ENCODE results near the gene PRSS33.

The PRSS33 gene

DNA sequence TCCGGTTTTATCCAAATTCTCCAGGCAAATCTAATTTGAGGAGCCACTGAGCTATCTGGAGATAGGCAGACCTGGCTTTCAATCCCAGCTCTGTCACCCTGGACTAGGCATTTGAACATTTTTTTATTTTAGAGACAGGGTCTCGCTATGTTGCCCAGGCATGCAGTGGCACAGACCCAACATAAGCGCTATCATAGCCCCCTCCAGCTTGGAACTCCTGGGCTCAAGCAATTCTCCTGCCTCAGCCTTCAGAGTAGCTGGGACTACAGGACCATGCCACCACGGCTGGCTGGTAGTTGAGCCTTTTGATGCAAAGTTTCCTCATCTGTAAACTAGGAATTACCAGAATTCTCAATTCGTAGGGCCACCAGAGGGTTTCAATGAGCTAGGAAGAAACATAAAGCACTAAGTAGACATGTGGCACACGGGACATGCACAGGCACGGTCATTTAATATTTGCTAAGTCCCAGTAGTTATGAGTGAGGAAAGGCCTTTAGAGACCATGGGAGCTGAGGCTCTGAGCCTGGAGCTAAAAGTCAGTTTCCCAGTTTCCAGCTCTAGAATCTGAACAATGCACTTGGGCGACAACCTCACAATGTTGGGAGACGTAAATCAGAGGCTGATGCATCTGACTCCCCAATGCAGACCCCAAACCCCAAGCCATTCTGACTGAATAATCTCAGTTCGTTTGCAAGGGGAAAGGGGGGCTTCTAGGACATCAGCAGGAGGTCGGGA, 11.4 kb downstream of the PRSS33 start:
- no peak for DNase-seq

DNA sequence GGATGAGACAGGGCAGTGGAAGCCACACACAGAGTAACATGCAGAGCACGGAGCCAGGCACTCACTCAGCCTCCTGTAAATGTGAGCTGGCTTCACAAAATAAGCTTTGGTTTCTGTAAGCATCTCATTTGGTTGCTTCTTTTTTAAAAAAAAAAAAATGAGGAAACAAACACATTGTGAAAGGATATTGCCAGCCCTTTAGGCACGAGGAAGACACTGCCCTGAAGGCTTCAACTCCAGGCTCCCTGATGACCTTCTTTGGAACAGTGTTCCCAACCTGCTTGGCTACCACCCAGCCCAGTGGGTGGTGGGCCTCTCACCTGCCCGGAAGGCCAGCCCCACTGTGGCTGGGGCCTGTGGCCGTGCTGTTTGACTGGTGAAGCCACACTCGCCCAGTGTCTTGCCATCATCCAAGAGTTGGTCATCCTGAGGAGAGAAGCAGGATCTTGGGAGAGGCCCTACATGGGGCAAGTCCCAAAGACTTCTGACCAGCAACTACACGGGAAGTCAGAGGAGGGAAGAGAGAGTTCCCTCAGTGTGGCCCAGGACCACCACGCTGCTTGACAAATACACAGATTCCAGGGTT, 12.1 kb downstream of the PRSS33 start:
- no peak for DNase-seq

DNA sequence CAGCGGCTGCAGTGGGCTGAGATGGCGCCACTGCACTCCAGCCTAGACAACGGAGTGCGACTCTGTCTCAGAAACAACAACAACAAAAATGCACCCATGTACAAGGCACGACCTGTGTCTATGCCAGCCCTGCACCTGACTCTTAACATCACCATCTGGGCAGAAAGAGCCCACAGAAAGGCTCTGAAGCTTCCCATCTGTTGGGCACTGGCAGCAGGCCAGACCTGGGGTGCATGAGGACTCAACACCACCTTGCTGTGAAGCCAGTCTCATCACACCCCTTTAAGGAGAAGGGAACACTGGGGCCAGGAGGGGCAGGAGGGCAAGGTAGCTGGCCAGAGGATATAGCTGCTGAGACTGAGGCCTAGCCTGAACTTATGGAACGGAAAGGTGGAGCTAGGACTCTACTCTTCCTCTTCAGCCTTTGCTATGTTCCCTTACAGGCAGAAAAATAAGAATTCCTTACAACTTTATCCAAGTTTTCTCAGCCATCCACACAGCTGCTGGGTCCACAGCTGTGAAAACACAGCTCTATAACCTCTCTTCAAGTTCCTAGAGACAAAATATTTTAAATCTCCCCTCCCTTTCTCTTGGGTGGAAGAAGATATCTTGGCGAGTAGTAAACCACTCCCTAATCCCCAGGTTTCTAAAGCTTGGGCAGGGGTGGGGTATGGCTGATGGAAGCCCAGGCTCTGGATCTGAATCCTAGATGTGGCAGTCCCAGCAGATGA, 13.0 kb downstream of the PRSS33 start:
- DNase-seq = no peak

DNA sequence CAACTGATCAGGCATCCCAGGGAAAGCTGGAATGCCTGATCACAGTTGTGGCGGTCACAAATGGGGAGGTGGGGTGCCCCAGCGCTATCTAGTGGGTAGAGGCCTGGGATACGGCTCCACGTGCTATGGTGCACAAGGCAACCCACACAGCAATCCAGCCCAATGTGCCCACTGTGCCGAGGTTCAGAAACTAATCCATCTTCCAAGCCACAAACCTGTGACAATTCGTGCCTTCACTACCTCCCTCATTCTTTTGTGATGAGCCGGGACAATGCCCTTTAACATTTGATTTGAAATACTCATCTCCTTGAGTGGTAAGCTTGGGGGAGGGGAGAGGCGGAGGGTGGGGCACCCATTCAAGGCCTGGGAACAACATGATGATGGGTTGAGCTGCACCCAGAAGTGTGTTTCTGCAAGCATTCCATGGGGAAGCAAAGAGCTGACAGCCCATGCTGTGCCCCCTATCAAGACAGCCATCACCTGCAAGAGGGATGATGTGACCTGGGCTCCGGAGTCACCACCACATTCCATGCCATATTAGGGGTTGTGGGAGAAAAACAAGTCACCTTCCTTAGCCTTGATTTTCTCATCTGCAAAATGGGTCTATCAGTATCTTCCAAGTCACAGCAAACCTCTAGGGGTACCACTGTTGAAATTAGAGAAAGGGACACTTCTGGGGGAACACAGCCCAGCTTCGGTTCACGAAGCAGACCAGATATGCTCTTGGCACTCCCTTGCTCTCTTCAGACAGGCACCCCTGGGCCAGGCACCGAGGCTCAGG, 14.0 kb downstream of the PRSS33 start:
- DNase-seq = no peak

DNA sequence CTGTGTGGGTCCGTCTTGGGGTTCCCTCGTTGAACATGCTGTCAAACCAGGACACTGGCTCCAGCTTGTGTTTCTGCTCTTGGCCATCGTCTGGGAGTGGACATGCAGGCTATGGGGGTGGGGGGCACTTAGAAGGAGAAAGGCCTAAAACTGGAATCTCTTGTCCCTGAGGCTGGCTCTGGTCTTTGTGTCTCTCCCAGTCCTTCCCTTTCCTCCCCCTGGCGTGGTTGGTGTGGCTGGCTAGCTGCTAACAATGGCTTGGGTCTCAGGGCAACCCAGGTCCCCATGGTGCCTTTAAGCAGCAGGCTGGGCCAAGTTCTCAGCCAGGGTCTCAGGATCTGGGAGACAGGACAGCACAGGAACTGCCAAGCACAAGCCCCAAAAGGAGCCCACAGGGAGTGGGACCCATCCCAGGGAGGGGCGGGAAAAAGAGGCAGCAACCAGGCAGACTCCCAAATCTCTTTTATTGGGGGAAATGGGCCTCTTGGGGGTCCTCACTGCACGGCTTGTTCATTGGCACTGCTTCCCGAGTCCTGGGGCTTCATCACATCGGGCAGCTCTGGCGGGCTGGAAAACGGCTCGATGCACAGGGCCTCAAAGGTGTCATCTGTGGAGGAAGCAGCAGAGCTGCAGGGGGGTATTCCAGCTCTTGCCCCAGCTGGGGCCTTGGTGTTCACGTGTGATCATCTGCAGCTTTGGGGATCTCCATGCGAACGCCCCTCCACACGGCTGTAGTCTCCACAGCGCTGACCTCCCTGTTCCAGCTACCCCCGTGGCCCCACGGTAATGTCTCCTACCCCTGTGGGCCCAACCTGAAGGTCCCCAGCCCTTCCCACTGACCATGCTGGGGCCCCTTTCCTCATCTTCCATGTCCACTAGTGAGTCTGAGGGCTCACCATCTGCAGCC, 15.6 kb downstream of the PRSS33 start:
- DNase-seq = no peak

DNA sequence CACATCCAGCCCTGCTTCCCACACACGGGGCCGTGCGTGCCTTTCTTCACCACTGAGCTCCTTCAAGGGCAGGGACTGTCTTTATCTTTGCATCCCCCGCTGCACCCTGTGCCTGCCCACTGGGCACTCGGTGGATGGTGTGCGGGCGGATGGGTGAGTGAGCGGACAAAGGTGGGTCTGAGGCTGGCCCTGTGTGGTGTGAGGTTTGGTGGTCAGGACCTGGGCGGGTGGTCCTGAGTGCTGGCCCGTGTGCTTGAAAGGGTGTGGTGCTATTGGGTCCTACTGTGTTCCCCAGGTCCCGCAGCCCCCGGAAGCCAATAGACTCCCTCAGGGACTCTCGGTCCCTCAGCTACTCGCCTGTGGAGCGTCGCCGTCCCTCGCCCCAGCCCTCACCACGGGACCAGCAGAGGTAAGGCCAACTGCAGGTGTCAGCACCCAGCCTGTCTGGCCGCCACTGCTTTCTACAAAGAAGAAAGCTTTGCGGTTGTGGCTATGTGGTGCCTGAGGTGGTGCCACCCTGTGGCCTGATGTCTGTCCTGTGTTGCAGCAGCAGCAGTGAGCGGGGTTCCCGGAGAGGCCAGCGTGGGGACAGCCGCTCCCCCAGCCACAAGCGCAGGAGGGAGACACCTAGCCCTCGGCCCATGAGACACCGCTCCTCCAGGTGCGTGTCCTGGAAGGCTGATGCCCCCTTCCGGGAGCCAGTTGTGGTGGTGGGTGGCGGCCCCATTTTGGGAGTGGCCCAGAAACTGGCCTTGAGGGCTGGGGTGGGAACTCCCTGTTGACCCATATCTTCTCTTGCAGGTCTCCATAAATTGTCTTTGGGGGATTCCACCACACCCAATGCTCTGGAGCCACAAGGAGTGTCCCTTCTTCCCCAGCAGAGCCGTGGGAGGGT, 17.1 kb downstream of the PRSS33 start:
- no peak for DNase-seq

DNA sequence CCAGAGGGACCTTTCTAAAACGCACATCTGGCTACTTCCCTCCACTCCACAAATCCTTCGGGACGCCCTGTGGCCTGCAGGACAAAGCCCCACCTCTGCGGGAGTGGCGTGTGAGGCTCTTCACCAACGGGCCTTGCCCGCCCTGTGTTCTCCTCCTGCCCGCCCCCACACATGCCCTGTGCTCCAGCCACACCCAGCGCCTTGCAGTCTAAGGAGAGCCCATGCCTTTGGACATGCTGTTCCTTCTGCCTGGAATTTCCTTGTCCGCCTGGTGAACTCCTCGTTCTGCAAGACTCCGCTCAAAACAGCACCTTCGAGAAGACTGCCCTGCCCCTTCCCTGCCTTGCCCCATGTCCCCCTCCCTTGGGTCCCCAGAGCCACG, 17.7 kb downstream of the PRSS33 start:
- DNase-seq = no peak

DNA sequence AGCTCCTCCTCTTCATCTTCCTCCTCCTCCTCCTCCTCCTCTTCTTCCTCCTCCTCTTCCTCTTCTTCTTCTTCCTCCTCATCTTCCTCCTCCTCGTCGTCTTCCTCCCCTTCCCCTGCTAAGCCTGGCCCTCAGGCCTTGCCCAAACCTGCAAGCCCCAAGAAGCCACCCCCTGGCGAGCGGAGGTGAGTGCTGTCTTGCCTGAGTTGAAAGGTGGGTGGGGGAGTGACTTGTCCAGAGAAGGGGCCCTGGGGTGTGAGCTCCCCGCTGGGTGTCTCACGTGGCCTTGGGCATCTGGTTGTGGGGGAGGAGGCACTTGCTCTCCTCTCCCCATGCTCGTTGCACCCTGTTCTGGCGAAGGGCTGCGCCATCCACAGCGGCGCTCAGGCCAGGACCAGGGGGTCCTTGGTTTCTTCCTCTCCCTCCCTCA, 18.2 kb downstream of the PRSS33 start:
- no peak for DNase-seq

DNA sequence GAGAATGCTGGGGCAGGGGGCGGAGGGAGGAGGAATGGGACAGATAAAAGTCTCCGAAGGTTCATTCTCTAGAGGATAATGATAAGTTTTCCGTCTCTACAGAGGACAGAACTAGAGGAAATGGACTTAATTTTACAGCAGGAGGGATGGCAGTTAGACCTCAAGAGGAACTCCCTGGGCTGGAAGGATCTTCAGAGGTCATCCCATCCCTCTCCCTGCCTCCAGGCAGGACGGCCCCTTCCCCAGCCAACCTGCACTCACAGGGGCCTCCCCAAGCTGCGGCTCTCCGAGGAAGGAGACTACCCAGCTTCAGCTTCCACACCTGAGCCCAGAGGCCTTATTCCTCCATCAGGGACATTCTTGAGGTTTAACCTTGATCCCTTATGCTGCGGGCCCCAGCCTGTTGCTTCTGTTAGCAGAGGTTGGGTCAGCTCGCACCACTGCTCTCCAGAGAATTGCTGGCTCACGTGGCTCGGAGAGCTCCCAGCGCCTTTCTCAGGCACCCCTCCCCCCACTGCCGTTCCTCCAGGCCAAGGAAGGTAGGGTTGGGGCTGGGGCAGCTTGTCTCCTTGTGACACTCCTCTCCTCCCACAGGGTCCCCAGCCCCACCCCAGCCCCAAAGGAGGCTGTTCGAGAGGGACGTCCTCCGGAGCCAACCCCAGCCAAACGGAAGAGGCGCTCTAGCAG, 18.8 kb downstream of the PRSS33 start:
- no peak for DNase-seq

DNA sequence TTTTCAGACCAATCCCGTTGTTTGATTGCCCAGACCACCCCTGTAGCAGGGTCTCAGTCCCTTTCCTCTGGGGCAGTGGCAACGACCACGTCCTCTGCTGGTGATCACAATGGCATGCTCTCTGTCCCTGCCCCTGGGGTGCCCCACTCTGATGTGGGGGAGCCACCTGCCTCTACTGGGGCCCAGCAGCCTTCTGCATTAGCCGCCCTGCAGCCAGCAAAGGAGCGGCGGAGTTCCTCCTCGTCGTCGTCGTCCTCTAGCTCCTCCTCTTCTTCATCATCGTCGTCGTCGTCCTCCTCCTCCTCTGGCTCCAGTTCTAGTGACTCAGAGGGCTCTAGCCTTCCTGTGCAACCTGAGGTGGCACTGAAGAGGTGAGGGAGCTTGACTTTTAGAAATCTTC, 19.5 kb downstream of the PRSS33 start:
- DNase-seq = no peak

DNA sequence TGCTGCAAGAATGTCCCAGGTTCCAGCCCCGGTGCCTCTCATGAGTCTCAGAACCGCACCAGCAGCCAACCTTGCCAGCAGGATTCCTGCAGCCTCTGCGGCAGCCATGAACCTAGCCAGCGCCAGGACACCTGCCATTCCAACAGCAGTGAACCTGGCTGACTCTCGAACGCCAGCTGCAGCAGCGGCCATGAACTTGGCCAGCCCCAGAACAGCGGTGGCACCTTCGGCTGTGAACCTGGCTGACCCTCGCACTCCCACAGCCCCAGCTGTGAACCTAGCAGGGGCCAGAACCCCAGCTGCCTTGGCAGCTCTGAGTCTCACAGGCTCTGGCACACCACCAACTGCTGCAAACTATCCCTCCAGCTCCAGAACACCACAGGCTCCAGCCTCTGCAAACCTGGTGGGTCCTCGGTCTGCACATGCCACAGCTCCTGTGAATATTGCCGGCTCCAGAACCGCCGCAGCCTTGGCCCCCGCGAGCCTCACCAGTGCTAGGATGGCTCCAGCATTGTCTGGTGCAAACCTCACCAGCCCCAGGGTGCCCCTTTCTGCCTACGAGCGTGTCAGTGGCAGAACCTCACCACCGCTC, 20.1 kb downstream of the PRSS33 start:
- DNase-seq = no peak

DNA sequence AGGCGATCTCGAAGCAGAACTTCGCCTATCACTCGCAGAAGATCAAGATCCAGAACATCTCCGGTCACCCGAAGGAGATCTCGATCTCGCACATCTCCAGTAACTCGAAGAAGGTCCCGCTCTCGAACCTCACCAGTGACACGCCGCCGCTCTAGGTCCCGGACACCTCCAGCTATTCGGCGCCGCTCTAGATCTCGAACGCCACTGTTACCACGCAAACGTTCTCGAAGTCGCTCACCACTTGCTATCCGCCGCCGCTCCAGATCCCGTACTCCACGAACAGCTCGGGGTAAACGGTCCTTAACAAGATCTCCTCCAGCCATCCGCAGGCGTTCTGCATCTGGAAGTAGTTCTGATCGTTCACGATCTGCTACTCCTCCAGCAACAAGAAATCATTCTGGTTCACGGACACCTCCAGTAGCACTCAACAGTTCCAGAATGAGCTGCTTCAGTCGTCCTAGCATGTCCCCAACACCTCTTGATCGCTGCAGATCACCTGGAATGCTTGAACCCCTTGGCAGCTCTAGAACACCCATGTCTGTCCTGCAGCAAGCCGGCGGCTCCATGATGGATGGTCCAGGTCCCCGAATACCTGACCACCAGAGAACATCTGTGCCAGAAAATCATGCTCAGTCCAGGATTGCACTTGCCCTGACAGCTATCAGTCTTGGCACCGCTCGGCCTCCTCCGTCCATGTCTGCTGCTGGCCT, 20.8 kb downstream of the PRSS33 start:
- DNase-seq = no peak

DNA sequence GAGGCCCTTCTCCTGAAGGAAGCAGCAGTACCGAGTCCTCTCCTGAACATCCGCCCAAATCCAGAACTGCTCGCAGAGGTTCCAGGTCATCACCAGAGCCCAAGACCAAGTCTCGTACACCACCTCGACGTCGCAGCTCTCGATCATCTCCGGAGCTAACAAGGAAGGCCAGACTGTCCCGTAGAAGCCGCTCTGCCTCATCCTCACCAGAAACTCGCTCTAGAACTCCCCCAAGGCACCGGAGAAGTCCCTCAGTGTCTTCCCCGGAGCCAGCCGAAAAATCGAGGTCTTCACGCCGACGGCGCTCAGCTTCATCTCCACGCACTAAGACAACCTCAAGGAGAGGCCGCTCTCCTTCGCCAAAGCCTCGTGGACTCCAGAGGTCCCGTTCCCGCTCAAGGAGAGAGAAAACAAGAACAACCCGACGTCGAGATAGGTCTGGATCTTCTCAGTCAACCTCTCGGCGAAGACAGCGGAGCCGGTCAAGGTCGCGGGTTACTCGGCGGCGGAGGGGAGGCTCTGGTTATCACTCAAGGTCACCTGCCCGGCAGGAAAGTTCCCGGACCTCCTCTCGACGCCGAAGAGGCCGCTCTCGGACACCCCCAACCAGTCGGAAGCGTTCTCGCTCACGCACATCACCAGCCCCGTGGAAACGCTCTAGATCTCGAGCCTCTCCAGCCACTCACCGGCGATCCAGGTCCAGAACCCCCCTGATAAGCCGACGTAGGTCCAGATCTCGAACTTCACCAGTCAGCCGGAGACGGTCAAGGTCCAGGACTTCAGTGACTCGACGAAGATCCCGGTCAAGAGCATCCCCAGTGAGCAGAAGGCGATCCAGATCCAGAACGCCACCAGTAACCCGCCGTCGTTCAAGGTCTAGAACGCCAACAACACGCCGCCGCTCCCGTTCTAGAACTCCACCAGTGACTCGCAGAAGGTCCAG, 21.6 kb downstream of the PRSS33 start:
- DNase-seq = no peak

DNA sequence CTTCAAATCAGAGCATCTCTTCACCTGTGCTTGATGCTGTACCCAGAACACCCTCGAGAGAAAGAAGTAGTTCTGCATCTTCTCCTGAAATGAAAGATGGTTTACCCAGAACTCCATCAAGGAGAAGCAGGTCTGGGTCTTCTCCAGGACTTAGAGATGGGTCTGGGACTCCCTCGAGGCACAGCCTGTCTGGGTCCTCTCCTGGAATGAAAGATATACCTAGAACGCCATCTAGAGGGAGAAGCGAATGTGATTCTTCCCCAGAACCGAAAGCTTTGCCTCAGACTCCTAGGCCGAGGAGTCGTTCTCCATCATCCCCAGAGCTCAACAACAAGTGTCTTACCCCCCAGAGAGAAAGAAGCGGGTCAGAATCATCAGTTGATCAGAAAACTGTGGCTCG, 22.6 kb downstream of the PRSS33 start:
- no peak for DNase-seq

DNA sequence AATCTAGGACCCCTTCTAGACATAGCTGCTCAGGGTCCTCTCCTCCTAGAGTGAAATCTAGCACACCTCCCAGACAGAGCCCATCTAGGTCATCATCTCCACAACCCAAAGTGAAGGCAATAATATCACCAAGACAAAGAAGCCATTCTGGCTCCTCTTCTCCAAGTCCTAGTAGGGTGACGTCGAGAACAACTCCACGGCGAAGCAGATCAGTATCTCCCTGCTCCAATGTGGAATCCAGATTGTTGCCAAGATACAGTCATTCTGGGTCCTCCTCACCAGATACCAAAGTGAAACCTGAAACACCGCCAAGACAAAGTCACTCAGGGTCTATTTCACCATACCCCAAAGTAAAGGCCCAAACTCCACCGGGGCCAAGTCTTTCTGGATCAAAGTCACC, 24.2 kb downstream of the PRSS33 start:
- DNase-seq = no peak

DNA sequence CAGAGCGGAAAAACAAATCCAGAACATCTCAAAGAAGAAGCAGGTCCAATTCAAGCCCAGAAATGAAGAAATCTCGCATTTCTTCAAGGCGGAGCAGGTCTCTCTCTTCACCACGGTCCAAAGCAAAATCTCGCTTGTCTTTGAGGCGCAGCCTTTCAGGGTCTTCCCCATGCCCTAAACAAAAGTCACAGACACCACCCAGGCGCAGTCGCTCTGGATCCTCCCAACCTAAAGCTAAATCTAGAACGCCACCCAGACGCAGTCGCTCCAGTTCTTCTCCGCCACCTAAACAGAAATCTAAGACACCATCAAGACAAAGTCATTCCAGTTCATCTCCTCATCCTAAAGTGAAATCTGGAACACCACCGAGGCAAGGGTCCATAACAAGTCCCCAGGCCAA, 24.6 kb downstream of the PRSS33 start:
- DNase-seq = no peak

DNA sequence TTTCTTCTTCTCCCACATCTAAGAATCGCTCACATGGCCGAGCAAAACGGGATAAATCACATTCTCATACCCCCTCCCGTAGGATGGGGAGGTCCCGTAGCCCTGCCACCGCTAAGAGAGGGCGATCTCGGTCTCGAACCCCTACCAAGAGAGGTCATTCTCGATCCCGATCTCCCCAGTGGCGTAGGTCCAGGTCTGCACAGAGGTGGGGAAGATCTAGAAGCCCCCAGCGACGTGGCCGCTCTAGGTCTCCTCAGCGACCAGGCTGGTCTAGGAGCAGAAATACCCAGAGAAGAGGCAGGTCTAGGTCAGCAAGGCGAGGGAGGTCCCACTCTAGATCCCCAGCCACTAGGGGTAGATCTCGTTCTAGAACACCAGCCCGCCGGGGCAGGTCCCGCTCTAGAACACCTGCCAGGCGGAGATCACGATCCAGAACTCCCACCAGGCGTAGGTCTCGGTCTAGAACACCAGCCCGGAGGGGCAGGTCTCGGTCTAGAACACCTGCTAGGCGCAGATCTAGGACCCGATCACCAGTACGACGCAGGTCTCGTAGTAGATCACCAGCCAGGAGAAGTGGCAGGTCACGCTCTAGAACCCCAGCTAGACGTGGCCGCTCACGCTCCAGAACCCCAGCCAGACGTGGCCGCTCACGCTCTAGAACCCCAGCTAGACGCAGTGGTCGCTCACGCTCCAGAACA, 25.3 kb downstream of the PRSS33 start:
- no peak for DNase-seq

DNA sequence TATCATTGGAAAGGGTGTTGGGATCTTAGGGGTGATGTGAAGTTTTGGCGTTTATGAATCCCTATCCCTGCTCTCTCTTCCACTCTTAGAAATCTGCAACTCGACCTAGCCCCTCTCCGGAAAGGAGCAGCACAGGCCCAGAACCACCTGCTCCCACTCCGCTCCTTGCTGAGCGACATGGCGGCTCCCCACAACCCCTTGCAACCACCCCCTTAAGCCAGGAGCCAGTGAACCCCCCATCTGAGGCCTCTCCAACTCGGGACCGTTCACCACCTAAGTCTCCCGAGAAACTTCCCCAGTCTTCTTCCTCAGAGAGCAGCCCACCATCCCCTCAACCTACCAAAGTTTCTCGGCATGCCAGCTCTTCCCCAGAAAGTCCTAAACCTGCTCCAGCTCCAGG, 25.9 kb downstream of the PRSS33 start:
- no peak for DNase-seq

Data from NCI-H1105 (cell line).